HepG2 (cell line): ENCODE data around the gene UNC50. TPM values are rescaled to one million over a fixed set of nuclear protein-coding genes. Genes with fewer than 3 reads are reported as not detected.

ENCODE experiments used
- AGO2 ChIP-seq: fragments of 200-400 bp; formaldehyde crosslinking; optimal IDR thresholded peaks from 2 replicates; pipeline ENCODE3; 2017; ENCODE audit warnings: mild to moderate bottlenecking, low read depth, low read length, moderate library complexity
- CCAR2 ChIP-seq: fragments of 200-400 bp; formaldehyde crosslinking; optimal IDR thresholded peaks from 2 replicates; pipeline ENCODE3; 2018; ENCODE audit warnings: low read depth, mild to moderate bottlenecking, low read length, moderate library complexity
- ELF1 ChIP-seq: sonication (generic); formaldehyde crosslinking; IDR thresholded peaks from 2 replicates; pipeline ENCODE4 v1.4.0; 2020; ENCODE audit warnings: missing genetic modification reagents
- HCFC1 ChIP-seq: fragments of 150-350 bp; IDR thresholded peaks from 2 replicates; pipeline ENCODE4 v1.6.1; 2014; ENCODE audit warnings: low read depth, low read length
- HHEX ChIP-seq: IDR thresholded peaks from 2 replicates; pipeline ENCODE4 v1.6.1; 2016; ENCODE audit warnings: control low read depth
- KLF13 ChIP-seq: sonication (generic); formaldehyde crosslinking; IDR thresholded peaks from 2 replicates; pipeline ENCODE4 v1.4.0; 2020; ENCODE audit warnings: mild to moderate bottlenecking, missing genetic modification reagents
- MED8 ChIP-seq: sonication (generic); formaldehyde crosslinking; IDR thresholded peaks from 2 replicates; pipeline ENCODE4 v1.8.1; 2023; ENCODE audit warnings: mild to moderate bottlenecking, missing genetic modification reagents; ENCODE audit not compliant: insufficient replicate concordance
- NBN ChIP-seq: fragments of 450-650 bp; conservative IDR thresholded peaks from 2 replicates; pipeline ENCODE4 v1.6.1; 2017
- NFYC ChIP-seq: IDR thresholded peaks from 2 replicates; pipeline ENCODE4 v1.6.1; 2016; ENCODE audit warnings: missing genetic modification reagents, missing compliant biosample characterization
- STAT5B ChIP-seq: sonication (generic); formaldehyde crosslinking; IDR thresholded peaks from 2 replicates; pipeline ENCODE4 v1.4.0; 2020; ENCODE audit warnings: missing genetic modification reagents
- TARDBP ChIP-seq: sonication (generic); formaldehyde crosslinking; IDR thresholded peaks from 2 replicates; pipeline ENCODE4 v1.8.0; 2022; ENCODE audit warnings: mild to moderate bottlenecking, missing genetic modification reagents
- TEAD2 ChIP-seq: sonication (generic); formaldehyde crosslinking; IDR thresholded peaks from 2 replicates; pipeline ENCODE4 v1.9.0; 2021; ENCODE audit warnings: missing genetic modification reagents
- ZFYVE20 ChIP-seq: sonication (generic); formaldehyde crosslinking; IDR thresholded peaks from 2 replicates; pipeline ENCODE4 v1.8.0; 2023; ENCODE audit warnings: low read depth, mild to moderate bottlenecking, moderate library complexity, missing genetic modification reagents, borderline replicate concordance
- ZIK1 ChIP-seq: sonication (generic); formaldehyde crosslinking; IDR thresholded peaks from 2 replicates; pipeline ENCODE4 v1.5.0; 2020; ENCODE audit warnings: mild to moderate bottlenecking, low read depth, missing genetic modification reagents, borderline replicate concordance
- ZNF816 ChIP-seq: sonication (generic); formaldehyde crosslinking; IDR thresholded peaks from 2 replicates; pipeline ENCODE4 v1.8.0; 2022; ENCODE audit warnings: missing genetic modification reagents, mild to moderate bottlenecking, borderline replicate concordance
- polyA plus RNA-seq, 8 experiments: library from polyadenylated mRNA; depleted of rRNA in 3 of 8; stranded (reverse) in 7 of 8; unstranded in 1 of 8; fragments of >200 nt; fragmentation: Illumina TruSeq in 4 of 8; extraction: Trizol in 4 of 8; gene quantifications; 2 replicates each; pipeline versions ENCODE4 v1.2.1 to v1.2.3, GENCODE V29; 2011 to 2016; ENCODE audit warnings: low read depth in 4 of 8, missing spikeins in 1 of 8, mixed read lengths in 1 of 8; ENCODE audit not compliant: insufficient read depth in 1 of 8
- total RNA-seq, 5 experiments: library from RNA; depleted of rRNA; stranded (reverse); fragments of >200 nt; fragmentation: Illumina TruSeq; extraction: Trizol; gene quantifications; 2 replicates each; pipeline ENCODE4 v1.2.3, GENCODE V29; 2016; ENCODE audit warnings: low read depth in 1 of 5
- TF ChIP-seq, protein P1 (sequence below): sonication (generic); formaldehyde crosslinking; IDR thresholded peaks from 2 replicates; pipeline ENCODE4 v1.8.0; 2022; ENCODE audit warnings: mild to moderate bottlenecking, missing genetic modification reagents, moderate library complexity
- TF ChIP-seq, protein P2 (sequence below): sonication (generic); formaldehyde crosslinking; IDR thresholded peaks from 2 replicates; pipeline ENCODE4 v1.4.0; 2020; ENCODE audit warnings: missing genetic modification reagents
- TF ChIP-seq, protein P3 (sequence below): sonication (generic); formaldehyde crosslinking; IDR thresholded peaks from 2 replicates; pipeline ENCODE4 v1.8.0; 2022; ENCODE audit warnings: missing genetic modification reagents, mild to moderate bottlenecking, inconsistent platforms, borderline replicate concordance
- TF ChIP-seq, protein P4 (sequence below): sonication (generic); formaldehyde crosslinking; IDR thresholded peaks from 2 replicates; pipeline ENCODE4 v1.4.0; 2020; ENCODE audit warnings: missing genetic modification reagents
- TF ChIP-seq, protein P5 (sequence below): sonication (generic); formaldehyde crosslinking; IDR thresholded peaks from 2 replicates; pipeline ENCODE4 v1.4.0; 2020; ENCODE audit warnings: mild to moderate bottlenecking, missing genetic modification reagents

The UNC50 gene
- total and polyA plus RNA-seq, 2 of the 13 experiments (the other 11 are each of a cell fraction or from before 2014, with no cell fraction given) = 92.6 to 95.6 TPM

DNA sequence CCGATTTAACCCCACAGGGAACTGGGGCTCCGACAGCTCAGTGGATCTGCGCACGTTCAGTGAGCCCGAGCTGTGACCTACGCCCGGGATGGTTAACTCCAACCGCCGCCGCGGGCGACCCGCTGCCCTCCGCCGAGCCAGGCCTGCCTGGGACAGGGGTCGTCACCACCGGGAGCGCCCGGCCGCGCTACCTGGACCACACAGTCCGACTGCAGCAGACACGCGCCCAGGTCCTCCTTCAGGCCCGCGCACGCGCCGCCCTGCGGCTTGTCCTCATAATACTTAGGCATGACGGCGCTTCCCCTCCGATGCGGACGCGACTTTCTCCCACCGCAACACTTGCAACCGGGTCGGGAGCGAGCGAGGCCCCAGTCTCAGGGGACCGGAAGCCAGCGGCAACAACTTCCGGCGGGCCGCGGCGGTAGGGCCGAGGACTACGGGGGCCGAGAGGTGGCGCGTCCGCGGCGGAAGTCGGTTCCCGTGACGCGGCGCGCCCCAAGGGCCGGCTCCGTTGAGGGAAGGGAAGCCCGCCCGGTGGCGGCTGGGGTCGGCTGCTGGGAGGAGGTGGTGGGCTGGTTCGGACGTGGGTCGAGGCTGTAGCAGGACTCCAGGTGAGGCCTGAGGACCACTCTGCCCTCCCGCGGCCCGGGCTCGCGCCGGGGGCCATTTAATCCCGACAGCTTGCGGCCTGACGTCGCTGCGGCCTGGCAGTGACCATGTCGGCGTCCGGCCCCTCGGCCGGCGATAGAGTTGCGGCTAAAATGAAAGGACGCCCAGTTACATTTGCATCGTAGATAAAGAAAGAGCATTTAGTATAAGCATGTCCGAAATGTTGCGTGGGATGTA, at the start of gene UNC50, which contains the start of gene COA5 (continued):
- TF ChIP-seq, protein P1, sequence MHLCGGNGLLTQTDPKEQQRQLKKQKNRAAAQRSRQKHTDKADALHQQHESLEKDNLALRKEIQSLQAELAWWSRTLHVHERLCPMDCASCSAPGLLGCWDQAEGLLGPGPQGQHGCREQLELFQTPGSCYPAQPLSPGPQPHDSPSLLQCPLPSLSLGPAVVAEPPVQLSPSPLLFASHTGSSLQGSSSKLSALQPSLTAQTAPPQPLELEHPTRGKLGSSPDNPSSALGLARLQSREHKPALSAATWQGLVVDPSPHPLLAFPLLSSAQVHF = peak; percentile 98
- TF ChIP-seq TARDBP (CRISPR knock-in tag) = peak; percentile 96
- TF ChIP-seq ZNF816 (CRISPR knock-in tag) = peak; percentile 81; the same call in 1 of the 2 replicates
- TF ChIP-seq ELF1 (CRISPR knock-in tag) = peak; percentile 92
- TF ChIP-seq TEAD2 (CRISPR knock-in tag) = 0 out of 2 replicates have a peak, but pooled peaks have one; percentile 41
- peak; percentile 91 for TF ChIP-seq MED8
- 0 out of 2 replicates have a peak, but pooled peaks have one; percentile 17 for TF ChIP-seq ZFYVE20 (CRISPR knock-in tag)
- no peak for TF ChIP-seq STAT5B (CRISPR knock-in tag)
- TF ChIP-seq CCAR2 = no peak
- peak; percentile 88 for TF ChIP-seq AGO2
- TF ChIP-seq, protein P2, sequence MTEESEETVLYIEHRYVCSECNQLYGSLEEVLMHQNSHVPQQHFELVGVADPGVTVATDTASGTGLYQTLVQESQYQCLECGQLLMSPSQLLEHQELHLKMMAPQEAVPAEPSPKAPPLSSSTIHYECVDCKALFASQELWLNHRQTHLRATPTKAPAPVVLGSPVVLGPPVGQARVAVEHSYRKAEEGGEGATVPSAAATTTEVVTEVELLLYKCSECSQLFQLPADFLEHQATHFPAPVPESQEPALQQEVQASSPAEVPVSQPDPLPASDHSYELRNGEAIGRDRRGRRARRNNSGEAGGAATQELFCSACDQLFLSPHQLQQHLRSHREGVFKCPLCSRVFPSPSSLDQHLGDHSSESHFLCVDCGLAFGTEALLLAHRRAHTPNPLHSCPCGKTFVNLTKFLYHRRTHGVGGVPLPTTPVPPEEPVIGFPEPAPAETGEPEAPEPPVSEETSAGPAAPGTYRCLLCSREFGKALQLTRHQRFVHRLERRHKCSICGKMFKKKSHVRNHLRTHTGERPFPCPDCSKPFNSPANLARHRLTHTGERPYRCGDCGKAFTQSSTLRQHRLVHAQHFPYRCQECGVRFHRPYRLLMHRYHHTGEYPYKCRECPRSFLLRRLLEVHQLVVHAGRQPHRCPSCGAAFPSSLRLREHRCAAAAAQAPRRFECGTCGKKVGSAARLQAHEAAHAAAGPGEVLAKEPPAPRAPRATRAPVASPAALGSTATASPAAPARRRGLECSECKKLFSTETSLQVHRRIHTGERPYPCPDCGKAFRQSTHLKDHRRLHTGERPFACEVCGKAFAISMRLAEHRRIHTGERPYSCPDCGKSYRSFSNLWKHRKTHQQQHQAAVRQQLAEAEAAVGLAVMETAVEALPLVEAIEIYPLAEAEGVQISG (CRISPR knock-in tag) = peak; percentile 96
- TF ChIP-seq NFYC (CRISPR knock-in tag) = peak; percentile 41; the same call in 1 of the 2 replicates
- TF ChIP-seq HHEX (CRISPR knock-in tag) = 0 out of 2 replicates have a peak, but pooled peaks have one; percentile 6
- TF ChIP-seq, protein P3, sequence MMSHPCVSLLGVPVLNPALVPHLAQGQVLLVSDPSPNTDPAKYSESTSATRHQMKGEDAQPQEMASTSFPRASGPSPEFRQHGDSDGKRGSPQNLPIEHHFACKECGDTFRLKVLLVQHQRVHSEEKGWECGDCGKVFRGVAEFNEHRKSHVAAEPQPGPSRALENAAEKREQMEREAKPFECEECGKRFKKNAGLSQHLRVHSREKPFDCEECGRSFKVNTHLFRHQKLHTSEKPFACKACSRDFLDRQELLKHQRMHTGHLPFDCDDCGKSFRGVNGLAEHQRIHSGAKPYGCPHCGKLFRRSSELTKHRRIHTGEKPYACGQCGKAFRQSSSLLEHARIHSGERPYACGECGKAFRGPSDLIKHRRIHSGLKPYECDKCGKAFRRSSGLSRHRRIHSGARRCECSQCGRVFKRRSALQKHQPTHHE (CRISPR knock-in tag) = peak; percentile 53; the same call in 1 of the 2 replicates
- TF ChIP-seq, protein P4, sequence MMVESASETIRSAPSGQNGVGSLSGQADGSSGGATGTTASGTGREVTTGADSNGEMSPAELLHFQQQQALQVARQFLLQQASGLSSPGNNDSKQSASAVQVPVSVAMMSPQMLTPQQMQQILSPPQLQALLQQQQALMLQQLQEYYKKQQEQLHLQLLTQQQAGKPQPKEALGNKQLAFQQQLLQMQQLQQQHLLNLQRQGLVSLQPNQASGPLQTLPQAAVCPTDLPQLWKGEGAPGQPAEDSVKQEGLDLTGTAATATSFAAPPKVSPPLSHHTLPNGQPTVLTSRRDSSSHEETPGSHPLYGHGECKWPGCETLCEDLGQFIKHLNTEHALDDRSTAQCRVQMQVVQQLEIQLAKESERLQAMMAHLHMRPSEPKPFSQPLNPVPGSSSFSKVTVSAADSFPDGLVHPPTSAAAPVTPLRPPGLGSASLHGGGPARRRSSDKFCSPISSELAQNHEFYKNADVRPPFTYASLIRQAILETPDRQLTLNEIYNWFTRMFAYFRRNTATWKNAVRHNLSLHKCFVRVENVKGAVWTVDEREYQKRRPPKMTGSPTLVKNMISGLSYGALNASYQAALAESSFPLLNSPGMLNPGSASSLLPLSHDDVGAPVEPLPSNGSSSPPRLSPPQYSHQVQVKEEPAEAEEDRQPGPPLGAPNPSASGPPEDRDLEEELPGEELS (CRISPR knock-in tag) = peak; percentile 67; the same call in 1 of the 2 replicates
- TF ChIP-seq ZIK1 (CRISPR knock-in tag) = peak; percentile 89
- peak; percentile 72 for TF ChIP-seq HCFC1
- TF ChIP-seq KLF13 (CRISPR knock-in tag) = 0 out of 2 replicates have a peak, but pooled peaks have one; percentile 47
- TF ChIP-seq NBN = no peak
- TF ChIP-seq, protein P5, sequence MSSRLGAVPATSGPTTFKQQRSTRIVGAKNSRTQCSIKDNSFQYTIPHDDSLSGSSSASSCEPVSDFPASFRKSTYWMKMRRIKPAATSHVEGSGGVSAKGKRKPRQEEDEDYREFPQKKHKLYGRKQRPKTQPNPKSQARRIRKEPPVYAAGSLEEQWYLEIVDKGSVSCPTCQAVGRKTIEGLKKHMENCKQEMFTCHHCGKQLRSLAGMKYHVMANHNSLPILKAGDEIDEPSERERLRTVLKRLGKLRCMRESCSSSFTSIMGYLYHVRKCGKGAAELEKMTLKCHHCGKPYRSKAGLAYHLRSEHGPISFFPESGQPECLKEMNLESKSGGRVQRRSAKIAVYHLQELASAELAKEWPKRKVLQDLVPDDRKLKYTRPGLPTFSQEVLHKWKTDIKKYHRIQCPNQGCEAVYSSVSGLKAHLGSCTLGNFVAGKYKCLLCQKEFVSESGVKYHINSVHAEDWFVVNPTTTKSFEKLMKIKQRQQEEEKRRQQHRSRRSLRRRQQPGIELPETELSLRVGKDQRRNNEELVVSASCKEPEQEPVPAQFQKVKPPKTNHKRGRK (CRISPR knock-in tag) = 0 out of 2 replicates have a peak, but pooled peaks have one; percentile 15
